Activated T-cell treated with anti-CD3 and anti-CD28 coated beads, Interleukin-2, amount 50 U/mL, for 1 hour (primary cell): ENCODE measurements around the gene TPSAB1.
"Not testable (repeated sequence)": the region's sequence is repeated elsewhere in the genome, so short reads cannot be mapped to it uniquely, and the experiment has no call there.

Experiments used
- DNase-seq: peaks from one replicate; pipeline ENCODE4 v3.0.0-alpha.2; 2020

Gene TPSAB1

DNA sequence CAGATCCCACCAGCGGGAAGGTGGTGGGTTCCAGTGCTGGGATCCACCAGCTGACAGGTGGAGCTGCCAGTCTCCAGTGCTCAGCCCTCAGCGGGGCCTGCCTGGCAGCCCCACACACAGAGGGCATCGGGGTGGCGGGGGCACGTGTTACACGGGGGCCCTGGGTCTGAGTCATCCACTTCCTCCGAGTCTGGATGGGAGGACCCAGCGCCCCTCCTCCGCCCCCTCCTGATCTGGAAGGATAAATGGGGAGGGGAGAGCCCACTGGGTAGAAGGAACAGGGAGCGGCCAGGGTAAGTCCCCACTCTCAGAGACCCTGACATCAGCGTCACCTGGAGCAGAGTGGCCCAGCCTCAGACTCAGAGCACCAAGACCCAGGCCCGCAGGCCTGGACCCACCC lies at the start of gene TPSAB1:
TSS of gene TPSAB1 (plus strand) at position 270 of the 400 bp plus-strand sequence. CDS start 234 bp downstream, outside the sequence.
- not testable (repeated sequence) for DNase-seq

- not testable (repeated sequence) for DNase-seq
These were observed 49.7 kb upstream of the TPSAB1 start for GRCh38 chr16:1190789-1191188.

GRCh38 chr16:1192384-1193073 lies 48.0 kb upstream of the TPSAB1 start:
- no peak for DNase-seq

- DNase-seq = no peak
These were observed 47.2 kb upstream of the TPSAB1 start for GRCh38 chr16:1193143-1193824.

- no peak for DNase-seq
These were observed 46.5 kb upstream of the TPSAB1 start for GRCh38 chr16:1193825-1194581.

GRCh38 chr16:1194665-1195392 lies 45.7 kb upstream of the TPSAB1 start:
- peak; percentile 40 for DNase-seq

DNA sequence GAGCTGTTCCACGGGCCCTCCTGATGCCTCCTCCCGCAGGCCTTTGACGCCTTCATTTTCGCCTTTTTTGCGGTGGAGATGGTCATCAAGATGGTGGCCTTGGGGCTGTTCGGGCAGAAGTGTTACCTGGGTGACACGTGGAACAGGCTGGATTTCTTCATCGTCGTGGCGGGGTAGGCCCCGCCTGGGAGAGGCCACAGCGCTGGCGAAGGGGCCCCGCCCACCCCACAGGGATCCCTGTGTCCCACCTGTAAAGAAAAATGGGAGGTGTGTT lies 45.2 kb upstream of the TPSAB1 start:
- no peak for DNase-seq

DNA sequence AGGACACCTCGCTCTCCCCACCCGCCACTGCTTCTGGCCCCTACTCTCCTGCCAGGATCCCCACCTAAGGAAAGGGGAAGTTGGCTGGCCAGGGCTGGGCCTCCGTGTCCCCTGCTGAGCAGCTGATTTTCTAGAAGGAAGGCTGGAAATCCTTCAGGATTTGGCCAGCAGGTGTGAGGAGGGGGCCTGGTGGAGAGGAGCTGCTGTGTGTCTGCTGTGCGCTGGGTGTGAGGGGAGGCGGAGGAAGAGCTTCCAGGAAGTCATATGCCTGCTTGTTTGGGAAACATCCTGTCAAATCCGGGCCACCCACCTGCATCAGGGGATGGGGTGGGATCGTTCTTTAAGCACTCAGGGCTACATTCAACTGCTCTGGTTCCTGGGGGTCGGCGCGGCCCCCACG lies 44.0 kb upstream of the TPSAB1 start:
- DNase-seq = no peak

GRCh38 chr16:1197237-1197866 lies 43.2 kb upstream of the TPSAB1 start:
- DNase-seq = no peak

- no peak for DNase-seq
These were observed 42.3 kb upstream of the TPSAB1 start for GRCh38 chr16:1198194-1198593.

DNA sequence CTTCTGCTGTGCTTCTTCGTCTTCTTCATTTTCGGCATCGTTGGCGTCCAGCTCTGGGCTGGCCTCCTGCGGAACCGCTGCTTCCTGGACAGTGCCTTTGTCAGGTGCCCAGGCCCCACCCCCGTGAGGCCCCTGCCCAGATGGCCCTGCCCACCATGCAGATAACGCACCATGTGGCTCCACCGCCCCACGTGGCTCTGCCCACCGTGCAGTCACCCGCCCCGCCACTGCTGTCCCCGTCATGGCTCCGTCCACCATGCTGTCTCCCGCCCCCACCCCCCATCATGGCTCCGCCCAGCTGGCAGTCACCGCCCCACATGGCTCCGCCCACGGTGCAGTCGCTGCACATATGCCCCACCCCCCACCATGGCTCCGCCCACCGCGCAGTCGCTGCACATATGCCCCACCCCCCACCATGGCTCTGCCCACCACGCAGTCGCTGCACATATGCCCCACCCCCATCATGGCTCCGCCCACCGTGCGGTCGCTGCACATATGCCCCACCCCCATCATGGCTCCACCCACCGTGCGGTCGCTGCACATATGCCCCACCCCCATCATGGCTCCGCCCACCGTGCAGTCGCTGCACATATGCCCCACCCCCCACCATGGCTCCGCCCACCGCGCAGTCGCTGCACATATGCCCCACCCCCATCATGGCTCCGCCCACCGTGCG lies 41.7 kb upstream of the TPSAB1 start:
- not testable (repeated sequence) for DNase-seq

DNA sequence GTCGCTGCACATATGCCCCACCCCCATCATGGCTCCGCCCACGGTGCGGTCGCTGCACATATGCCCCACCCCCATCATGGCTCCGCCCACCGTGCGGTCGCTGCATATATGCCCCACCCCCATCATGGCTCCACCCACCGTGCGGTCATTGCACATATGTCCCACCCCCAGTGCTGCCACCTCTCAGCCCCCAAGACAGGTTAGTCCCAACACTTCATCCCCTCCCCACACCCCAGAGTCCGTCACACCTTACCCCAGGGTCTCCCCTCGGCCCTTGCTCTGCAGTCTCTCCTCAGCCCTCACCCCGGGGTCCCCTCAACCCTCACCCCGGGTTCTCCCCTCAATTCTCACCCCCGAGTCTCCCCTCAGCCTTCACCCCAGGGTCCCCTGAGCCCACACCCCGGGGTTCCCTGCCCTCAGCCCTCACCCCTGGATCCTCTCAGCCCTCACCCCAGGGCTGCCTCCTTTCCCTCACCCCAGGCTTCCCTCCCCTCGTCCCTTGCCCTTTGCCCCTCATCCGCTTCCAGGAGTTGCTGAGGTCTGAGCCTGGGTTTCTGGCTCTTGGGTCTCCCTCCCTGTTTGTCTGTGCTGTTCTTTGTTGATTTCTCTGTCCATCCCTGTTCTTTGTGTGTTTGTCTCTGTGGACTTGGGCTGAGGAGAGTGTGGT lies 41.0 kb upstream of the TPSAB1 start:
- no peak for DNase-seq

DNA sequence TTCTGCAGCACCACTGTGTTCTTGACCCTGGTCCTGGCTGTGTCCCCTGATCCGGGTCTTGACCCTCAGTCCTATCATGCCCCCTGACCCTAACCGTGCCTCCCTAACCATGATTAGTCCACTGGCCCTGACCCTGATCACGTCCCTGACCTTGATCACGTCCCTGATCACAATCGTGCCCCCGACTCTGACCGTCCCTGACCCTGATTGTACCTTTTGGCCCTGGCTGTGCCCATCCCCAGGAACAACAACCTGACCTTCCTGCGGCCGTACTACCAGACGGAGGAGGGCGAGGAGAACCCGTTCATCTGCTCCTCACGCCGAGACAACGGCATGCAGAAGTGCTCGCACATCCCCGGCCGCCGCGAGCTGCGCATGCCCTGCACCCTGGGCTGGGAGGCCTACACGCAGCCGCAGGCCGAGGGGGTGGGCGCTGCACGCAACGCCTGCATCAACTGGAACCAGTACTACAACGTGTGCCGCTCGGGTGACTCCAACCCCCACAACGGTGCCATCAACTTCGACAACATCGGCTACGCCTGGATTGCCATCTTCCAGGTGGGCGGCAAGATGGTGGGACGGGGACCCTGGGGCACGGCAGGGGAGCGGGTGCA lies 40.4 kb upstream of the TPSAB1 start:
- DNase-seq = no peak

DNA sequence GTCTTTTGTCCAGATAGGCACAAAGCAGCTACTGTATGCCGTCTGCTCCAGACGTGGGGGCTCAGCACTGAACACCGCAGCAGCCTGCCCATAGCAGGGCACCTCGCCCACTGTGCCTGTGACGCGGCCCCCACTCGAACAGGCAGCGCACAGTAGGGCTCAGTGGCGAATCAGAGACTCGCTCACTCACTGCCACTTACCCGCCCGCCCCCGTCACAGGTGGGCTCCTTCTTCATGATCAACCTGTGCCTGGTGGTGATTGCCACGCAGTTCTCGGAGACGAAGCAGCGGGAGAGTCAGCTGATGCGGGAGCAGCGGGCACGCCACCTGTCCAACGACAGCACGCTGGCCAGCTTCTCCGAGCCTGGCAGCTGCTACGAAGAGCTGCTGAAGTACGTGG lies 39.1 kb upstream of the TPSAB1 start:
- DNase-seq = no peak

DNA sequence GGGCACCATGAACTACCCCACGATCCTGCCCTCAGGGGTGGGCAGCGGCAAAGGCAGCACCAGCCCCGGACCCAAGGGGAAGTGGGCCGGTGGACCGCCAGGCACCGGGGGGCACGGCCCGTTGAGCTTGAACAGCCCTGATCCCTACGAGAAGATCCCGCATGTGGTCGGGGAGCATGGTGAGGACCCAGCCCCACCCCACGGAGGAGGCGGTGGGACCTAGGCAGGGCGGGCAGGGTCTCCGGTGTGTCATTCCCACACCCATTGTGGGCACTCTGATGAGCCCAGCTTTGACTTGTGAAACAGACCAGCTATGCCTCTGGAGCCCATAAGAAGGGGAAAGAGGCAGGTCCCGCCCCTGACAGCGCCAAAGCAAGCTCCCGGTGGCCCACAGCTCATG lies 38.2 kb upstream of the TPSAB1 start:
- DNase-seq = no peak

DNA sequence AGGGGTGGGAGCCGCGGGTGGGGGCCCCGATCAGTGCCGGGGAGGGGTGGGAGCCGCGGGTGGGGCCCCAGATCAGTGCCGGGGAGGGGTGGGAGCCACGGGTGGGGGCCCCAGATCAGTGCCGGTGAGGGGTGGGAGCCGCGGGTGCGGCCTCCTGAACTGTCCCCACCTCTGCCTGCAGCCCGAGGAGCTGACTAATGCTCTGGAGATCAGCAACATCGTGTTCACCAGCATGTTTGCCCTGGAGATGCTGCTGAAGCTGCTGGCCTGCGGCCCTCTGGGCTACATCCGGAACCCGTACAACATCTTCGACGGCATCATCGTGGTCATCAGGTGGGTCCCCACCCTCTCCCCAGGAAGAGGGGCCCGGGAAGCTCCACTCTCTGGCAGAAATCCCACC lies 35.6 kb upstream of the TPSAB1 start:
- no peak for DNase-seq

DNA sequence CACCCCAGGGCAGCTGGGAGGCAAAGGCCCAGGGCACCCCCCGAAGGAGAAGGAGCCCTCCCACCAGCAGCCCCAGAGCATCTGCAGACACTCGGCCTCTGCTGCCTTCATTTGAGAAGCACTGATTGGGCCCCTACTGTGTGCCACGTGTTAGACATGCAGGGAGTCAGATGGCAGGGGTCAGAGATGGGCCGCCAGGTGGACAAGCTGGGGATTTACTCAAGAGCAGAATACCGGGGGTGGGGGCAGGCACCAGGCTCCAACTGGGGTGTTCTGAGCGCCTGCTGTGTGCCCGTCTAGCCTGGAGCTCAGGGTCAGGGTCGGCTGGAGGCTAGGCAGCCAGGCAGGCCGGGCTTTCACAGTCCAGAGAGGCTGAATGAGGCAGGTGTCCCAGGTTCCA lies 34.2 kb upstream of the TPSAB1 start:
- no peak for DNase-seq

DNA sequence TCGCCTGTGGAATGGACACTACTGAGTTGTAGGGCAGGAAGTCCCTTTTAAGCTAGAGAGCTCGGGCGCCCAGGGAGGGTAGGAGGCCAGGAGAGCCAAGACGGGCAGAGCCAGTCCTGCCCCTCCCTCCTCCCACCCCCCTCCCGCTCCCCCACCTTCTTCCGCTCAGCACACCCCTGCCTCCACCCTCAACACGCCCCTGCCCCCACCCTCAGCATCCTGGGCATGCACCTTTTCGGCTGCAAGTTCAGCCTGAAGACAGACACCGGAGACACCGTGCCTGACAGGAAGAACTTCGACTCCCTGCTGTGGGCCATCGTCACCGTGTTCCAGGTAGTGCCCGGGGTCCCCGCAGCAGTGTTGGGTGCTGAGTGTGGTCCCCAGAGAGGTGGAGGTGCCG lies 33.7 kb upstream of the TPSAB1 start:
- no peak for DNase-seq

DNA sequence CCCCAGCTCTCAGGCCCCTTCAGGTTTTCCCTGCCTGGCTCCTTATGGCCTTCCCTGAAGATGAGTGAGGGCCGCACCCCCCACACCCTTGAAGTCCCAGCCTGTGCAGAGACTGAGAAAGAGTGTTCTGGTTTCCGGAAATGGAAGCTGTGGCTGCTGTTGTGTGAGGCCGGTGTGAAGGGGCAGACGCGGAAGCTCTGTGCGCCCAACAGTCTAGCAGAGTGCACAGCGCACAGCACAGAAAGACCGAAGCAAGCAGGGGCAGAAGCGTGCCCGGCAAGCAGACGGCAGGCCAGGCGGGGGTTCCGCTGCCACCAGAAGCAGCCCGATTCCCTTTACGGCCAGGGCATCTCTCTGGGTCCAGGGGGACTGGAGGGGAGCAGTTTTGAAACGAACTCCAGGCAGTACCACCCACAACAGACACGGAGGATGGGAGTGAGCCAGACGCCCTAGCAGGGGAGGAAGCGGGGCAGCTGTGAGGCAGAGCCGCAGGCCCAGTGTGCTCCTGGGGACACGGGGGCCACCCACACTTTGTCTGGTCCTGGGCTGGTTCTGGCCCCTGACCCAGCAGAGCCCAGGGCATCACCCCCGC lies 32.2 kb upstream of the TPSAB1 start:
- no peak for DNase-seq

DNA sequence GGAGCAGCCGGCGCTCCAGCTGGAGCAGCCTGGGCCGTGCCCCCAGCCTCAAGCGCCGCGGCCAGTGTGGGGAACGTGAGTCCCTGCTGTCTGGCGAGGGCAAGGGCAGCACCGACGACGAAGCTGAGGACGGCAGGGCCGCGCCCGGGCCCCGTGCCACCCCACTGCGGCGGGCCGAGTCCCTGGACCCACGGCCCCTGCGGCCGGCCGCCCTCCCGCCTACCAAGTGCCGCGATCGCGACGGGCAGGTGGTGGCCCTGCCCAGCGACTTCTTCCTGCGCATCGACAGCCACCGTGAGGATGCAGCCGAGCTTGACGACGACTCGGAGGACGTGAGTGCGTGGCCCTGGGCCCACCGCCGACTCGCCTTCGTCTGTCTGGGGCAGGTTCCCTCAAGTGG lies 31.4 kb upstream of the TPSAB1 start:
- no peak for DNase-seq

DNA sequence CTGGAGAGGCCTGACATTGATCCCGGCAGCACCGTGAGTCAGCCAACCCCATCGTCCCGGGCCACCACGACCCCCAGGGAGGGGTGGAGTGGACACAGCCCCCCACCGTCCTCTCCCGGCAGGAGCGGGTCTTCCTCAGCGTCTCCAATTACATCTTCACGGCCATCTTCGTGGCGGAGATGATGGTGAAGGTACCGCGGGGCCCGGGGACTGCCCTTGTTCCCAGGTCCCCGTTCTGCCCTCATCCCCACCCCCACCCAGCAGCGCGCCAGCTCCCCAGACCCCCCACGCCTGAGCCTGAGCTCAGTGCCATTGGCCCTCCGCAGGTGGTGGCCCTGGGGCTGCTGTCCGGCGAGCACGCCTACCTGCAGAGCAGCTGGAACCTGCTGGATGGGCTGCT lies 30.0 kb upstream of the TPSAB1 start:
- no peak for DNase-seq
